Panc1 (cell line): ENCODE measurements around the gene FAM47A.

Experiments used
- POLR2AphosphoS5 ChIP-seq: IDR thresholded peaks from 2 replicates; pipeline ENCODE4 v1.6.1; 2012; ENCODE audit warnings: mild to moderate bottlenecking, low read depth, low read length, moderate library complexity
- SIN3A ChIP-seq: IDR thresholded peaks from 2 replicates; pipeline ENCODE4 v1.6.1; 2012; ENCODE audit warnings: low read depth, mild to moderate bottlenecking, low read length, moderate library complexity, borderline replicate concordance; ENCODE audit not compliant: insufficient read depth
- TCF7L2 ChIP-seq: IDR thresholded peaks from 2 replicates; pipeline ENCODE4 v1.6.1; 2011; ENCODE audit warnings: mild to moderate bottlenecking, low read depth, low read length, inconsistent platforms
- TF ChIP-seq, protein P1 (sequence below): fragments of 450-650 bp; IDR thresholded peaks from 2 replicates; pipeline ENCODE4 v1.5.1; 2017; ENCODE audit warnings: mild to moderate bottlenecking
- TF ChIP-seq, protein P2 (sequence below), 2 experiments: IDR thresholded peaks; 2 replicates each; pipeline ENCODE4 v1.6.1; 2011 to 2012; ENCODE audit warnings: low read depth in 2 of 2, control low read depth in 1 of 2, low read length in 1 of 2, mild to moderate bottlenecking in 1 of 2, moderate library complexity in 1 of 2; ENCODE audit not compliant: insufficient read depth in 1 of 2

DNA sequence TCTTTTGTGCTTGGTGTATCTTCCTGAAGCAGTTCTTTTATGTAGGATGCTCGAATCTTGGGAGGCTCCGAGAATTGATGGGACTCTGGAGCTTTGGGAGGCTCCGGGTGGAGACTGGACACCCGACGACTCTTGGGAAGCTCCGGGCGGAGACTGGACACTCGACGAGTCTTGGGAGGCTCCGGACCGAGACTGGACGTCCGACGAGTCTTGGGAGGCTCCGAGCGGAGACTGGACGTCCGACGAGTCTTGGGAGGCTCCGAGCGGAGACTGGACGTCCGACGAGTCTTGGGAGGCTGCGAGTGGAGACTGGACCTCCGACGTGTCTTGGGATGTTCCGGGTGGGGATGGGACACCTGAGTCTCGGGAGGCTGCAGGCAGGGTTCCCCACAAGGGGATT is 1.6 kb downstream of the FAM47A start:
- TF ChIP-seq, protein P1, sequence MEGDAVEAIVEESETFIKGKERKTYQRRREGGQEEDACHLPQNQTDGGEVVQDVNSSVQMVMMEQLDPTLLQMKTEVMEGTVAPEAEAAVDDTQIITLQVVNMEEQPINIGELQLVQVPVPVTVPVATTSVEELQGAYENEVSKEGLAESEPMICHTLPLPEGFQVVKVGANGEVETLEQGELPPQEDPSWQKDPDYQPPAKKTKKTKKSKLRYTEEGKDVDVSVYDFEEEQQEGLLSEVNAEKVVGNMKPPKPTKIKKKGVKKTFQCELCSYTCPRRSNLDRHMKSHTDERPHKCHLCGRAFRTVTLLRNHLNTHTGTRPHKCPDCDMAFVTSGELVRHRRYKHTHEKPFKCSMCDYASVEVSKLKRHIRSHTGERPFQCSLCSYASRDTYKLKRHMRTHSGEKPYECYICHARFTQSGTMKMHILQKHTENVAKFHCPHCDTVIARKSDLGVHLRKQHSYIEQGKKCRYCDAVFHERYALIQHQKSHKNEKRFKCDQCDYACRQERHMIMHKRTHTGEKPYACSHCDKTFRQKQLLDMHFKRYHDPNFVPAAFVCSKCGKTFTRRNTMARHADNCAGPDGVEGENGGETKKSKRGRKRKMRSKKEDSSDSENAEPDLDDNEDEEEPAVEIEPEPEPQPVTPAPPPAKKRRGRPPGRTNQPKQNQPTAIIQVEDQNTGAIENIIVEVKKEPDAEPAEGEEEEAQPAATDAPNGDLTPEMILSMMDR, result no peak
- no peak for TF ChIP-seq TCF7L2
- TF ChIP-seq, protein P2, sequence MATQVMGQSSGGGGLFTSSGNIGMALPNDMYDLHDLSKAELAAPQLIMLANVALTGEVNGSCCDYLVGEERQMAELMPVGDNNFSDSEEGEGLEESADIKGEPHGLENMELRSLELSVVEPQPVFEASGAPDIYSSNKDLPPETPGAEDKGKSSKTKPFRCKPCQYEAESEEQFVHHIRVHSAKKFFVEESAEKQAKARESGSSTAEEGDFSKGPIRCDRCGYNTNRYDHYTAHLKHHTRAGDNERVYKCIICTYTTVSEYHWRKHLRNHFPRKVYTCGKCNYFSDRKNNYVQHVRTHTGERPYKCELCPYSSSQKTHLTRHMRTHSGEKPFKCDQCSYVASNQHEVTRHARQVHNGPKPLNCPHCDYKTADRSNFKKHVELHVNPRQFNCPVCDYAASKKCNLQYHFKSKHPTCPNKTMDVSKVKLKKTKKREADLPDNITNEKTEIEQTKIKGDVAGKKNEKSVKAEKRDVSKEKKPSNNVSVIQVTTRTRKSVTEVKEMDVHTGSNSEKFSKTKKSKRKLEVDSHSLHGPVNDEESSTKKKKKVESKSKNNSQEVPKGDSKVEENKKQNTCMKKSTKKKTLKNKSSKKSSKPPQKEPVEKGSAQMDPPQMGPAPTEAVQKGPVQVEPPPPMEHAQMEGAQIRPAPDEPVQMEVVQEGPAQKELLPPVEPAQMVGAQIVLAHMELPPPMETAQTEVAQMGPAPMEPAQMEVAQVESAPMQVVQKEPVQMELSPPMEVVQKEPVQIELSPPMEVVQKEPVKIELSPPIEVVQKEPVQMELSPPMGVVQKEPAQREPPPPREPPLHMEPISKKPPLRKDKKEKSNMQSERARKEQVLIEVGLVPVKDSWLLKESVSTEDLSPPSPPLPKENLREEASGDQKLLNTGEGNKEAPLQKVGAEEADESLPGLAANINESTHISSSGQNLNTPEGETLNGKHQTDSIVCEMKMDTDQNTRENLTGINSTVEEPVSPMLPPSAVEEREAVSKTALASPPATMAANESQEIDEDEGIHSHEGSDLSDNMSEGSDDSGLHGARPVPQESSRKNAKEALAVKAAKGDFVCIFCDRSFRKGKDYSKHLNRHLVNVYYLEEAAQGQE (IDR thresholded peaks at IDR 0.05; ENCODE audit: insufficient read depth in 1 of 2, low read depth in 2 of 2, low read length in 1 of 2), result no peak
- TF ChIP-seq POLR2AphosphoS5, result no peak
- no peak for TF ChIP-seq SIN3A
